Epithelial cell of esophagus (primary cell): ENCODE results near the gene APP.
"Not testable (repeated sequence)": the region's sequence is repeated elsewhere in the genome, so short reads cannot be mapped to it uniquely, and the experiment has no call there.

ENCODE experiments used
- DNase-seq: peaks from one replicate; pipeline ENCODE4 v3.0.0; 2010; ENCODE audit warnings: low read depth
- H3K4me3 ChIP-seq: 2 replicates; pipeline ENCODE4 v1.5.1; 2011; ENCODE audit warnings: mild to moderate bottlenecking, low read length, control low read depth
- TF ChIP-seq, protein P1 (sequence below): IDR thresholded peaks from 2 replicates; pipeline ENCODE4 v1.5.1; 2011; ENCODE audit warnings: low read depth, mild to moderate bottlenecking, low read length, control low read depth, inconsistent platforms; ENCODE audit not compliant: insufficient read depth; ENCODE audit errors: missing control alignments

APP gene

DNA sequence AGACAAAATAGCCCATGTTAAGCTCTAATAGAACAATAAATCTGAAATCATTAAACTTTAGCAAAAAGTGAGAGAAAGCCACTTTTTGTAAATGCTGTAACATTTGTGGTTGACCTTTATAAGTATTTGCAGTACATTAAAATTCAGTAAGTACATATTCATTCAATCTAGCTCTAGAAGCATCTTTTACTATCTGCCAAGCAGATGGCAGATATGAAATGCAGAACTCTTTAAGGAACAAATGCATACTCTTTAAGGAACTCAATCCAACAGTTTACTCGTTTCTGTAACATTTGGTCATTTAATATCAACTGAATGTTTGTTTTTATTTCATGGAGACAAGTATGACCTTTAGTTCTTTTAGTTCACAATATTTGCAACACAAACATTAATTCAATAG, 150.1 kb downstream of the APP start:
- TF ChIP-seq, protein P1, sequence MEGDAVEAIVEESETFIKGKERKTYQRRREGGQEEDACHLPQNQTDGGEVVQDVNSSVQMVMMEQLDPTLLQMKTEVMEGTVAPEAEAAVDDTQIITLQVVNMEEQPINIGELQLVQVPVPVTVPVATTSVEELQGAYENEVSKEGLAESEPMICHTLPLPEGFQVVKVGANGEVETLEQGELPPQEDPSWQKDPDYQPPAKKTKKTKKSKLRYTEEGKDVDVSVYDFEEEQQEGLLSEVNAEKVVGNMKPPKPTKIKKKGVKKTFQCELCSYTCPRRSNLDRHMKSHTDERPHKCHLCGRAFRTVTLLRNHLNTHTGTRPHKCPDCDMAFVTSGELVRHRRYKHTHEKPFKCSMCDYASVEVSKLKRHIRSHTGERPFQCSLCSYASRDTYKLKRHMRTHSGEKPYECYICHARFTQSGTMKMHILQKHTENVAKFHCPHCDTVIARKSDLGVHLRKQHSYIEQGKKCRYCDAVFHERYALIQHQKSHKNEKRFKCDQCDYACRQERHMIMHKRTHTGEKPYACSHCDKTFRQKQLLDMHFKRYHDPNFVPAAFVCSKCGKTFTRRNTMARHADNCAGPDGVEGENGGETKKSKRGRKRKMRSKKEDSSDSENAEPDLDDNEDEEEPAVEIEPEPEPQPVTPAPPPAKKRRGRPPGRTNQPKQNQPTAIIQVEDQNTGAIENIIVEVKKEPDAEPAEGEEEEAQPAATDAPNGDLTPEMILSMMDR, result no peak
- no peak overlapping the region for H3K4me3 ChIP-seq
- no peak for DNase-seq

DNA sequence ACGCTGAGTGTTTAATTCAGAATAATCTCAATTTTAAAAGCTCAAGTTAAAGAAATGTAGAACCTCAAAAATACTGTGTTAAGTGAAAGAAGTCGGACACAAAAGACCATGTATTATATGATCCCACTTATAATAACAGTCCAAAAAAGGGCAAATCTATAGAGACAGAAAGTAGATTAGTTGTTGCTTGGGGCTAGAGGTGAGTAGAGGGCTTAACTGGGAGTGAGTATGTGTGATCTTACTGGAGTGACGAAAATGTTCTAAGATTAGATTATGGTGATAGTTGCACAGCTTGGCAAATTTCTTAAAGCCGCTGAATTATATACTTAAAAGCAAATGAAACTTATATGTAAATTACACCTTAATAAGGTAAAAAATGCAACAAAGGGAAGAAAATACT, 150.5 kb downstream of the APP start:
- TF ChIP-seq, protein P1, result no peak
- H3K4me3 ChIP-seq, result no peak overlapping the region
- DNase-seq, result no peak

DNA sequence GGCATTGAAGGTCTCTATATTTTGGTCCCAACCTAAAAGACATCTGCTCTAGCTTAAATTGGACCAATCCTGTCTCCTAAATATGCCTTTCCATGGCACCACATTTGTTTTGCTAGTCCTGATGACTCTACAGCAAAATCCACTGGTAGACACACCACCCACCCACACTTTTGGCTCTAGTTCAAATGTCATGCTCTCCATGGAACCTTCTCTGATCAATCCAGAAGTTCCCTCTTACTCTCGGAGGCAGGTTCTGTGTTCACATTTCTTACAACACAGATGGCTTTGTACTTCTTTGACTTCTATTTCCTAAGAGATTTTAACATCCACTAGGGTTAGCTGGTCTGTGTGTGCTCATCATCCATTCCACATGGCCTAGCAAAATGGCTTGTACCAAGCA, 151.3 kb downstream of the APP start:
- TF ChIP-seq, protein P1, result no peak
- no peak overlapping the region for H3K4me3 ChIP-seq
- DNase-seq, result no peak

DNA sequence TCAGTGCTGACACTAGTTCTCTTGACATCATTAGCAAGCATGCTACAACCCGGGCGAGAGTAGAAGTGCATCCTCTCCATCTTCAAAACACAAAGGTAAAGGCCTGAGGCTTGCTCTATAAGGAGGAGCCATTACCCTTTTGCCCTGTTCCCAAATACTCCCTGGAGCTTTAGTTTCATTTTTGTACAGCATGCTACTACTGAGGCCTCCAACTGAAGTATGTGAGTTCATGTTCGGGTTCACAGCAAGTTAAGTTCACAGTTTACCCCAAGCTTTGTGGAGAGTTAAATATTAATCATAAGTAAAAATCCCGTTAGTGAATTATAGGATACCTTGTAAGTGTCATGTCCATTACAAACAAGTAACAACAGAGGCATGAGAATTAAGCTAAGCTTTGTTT, 156.6 kb downstream of the APP start:
- no peak for DNase-seq
- TF ChIP-seq, protein P1, result no peak
- H3K4me3 ChIP-seq, result no peak overlapping the region

DNA sequence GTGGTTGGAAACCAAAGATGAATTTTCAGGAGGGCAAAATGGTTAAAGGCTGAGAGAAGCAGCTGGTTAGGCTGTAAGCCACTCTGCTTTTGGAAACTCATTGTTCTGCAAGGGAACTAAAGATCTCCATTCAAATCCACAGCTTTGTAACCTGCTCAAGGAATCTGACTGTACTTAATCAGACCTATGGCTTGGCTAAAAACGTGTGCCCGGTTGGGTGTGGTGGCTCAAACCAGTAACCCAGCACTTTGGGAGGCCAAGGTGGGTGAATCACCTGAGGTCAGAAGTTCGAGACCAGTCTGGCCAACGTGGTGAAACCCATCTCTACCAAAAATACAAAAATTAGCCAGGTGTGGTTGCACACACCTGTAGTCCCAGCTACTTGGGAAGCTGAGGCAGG, 158.1 kb downstream of the APP start:
- DNase-seq, result peak; percentile 17
- H3K4me3 ChIP-seq, result not testable (repeated sequence)

DNA sequence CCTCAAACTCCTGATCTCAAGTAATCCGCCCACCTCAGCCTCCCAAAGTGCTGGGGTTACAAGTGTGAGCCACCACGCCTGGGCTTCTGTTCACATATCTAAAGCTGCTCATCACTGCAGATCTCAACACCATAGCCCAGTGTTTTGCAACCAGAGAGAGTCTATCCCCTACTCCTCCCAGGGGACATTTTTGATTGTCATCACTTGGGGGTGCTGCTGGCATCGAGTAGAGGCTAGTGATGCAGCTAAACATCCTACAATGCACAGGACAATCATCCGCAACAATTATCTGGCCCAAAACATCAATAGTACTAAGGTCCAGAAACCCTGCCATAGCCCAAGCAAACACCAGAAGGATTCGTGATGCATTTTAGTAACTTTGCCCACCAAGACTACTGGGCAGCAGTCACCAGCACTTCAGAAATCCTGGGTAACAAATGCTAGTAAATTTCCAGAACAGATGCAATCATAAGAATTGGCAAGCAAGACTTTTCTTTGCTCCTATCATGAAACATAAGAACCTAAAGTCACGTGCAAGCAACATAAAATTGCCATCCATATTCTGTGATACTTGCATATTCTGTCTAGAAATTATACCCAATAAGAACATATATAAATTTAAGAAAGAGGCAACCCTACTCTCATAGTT, 159.2 kb downstream of the APP start:
- no peak for DNase-seq

DNA sequence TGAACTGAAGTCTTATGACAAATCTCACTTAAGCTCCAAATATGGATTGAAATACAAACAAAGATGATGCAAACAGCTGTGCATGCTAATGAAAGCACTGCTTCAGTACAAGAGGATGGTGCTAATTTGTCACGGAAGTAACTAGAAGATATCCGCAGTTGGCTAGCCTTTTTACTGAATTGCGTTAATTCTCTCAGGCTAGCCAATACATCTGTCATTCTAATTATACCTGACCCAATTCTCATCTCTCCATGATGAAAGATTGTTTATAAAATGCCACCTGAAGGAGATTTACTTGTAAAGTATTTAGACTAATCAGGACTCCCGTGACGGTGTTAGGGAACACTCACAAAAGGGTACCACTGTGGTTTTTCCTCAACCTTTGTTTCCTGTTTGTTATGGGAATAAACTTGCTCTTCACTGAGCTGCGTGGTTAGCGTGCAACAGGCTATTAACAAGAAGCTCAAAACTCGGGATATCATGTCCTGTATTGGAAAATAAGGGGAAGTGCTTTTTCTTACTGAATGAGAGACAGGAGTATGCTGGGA, 162.5 kb downstream of the APP start:
- no peak overlapping the region for H3K4me3 ChIP-seq
- peak; percentile 46 for DNase-seq
- TF ChIP-seq, protein P1, result no peak

More for the DNA sequence above, 159.2 kb downstream of the APP start:
- H3K4me3 ChIP-seq, result no peak overlapping the region
- TF ChIP-seq, protein P1, result no peak

DNA sequence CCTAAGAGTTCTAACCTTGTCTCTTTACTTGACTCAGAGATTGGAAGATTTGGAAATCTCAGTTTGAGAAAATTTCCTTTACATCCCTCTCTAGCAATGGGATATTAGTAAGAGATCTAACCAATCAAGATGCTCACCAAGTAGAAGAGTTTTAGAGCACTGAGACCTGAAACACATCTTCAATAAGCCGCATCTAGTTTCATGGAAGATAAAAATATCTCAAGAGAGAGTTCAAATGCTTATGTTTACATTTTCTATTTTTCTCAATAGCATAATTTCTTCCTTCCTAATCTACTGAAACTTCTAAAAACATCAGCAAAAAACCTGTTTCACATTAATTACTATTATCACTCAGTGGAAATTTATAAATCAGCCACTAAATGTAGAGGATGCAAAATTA, 165.1 kb downstream of the APP start:
- TF ChIP-seq, protein P1, result no peak
- no peak for DNase-seq
- H3K4me3 ChIP-seq, result no peak overlapping the region
